H1 (cell line): ENCODE results near the gene NUP43.

ENCODE experiments used
- CTCF ChIP-seq, 3 experiments: IDR thresholded peaks; 1 replicate in 2 of 3; 2 replicates in 1 of 3; pipeline versions ENCODE4 v1.5.1 to v1.6.1; 2011; ENCODE audit warnings: low read length in 3 of 3, mild to moderate bottlenecking in 3 of 3, inconsistent platforms in 2 of 3, low read depth in 1 of 3, moderate library complexity in 1 of 3; ENCODE audit not compliant: insufficient read depth in 1 of 3; ENCODE audit errors: control extremely low read depth in 1 of 3
- POLR2A ChIP-seq, 2 experiments: IDR thresholded peaks; 1 replicate in 1 of 2; 2 replicates in 1 of 2; pipeline ENCODE4 v1.6.1; 2011; ENCODE audit warnings: low read depth in 2 of 2, low read length in 2 of 2, mild to moderate bottlenecking in 2 of 2; ENCODE audit errors: control extremely low read depth in 1 of 2
- POLR2AphosphoS5 ChIP-seq: IDR thresholded peaks from 2 replicates; pipeline ENCODE4 v1.6.1; 2011; ENCODE audit warnings: low read depth, low read length
- POU5F1 ChIP-seq: IDR thresholded peaks from 2 replicates; pipeline ENCODE4 v1.6.1; 2011; ENCODE audit warnings: low read depth, mild to moderate bottlenecking, low read length, moderate library complexity
- SP1 ChIP-seq: IDR thresholded peaks from 2 replicates; pipeline ENCODE4 v1.6.1; 2011; ENCODE audit warnings: low read depth, low read length
- ZNF274 ChIP-seq: IDR thresholded peaks from 2 replicates; pipeline ENCODE4 v1.7.0; 2012; ENCODE audit warnings: low read length, borderline replicate concordance; ENCODE audit errors: extremely low read depth

DNA sequence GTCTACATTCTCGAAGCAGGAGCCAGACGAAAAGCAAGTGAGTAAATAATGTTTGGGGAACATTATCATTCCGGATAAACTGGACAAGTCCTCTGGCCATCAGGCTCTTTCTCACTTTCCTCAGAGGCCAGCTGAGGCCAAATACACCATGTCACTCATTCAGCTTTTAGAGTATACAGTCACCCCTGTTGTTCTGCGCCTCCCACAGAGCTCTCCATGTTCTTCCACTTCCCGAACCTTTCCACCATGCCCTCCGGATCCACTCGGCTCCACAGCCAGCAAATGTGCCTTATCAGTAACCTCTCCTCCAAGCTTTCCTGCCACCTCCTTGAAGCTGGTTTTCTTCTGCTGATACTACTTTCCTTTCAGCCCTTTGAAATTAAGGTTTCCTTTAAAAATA lies 60.1 kb downstream of the NUP43 start:
- TF ChIP-seq CTCF (IDR thresholded peaks at IDR 0.05; ENCODE audit: control extremely low read depth in 1 of 3, insufficient read depth in 1 of 3, low read depth in 1 of 3, low read length in 3 of 3) (no peak), POLR2A (IDR thresholded peaks at IDR 0.05; ENCODE audit: control extremely low read depth in 1 of 2, low read depth in 2 of 2, low read length in 2 of 2) (no peak), SP1 (no peak), ZNF274 (no peak), POU5F1 (no peak), POLR2AphosphoS5 (no peak)
